ENCODE results near the gene LYPD3.

The LYPD3 gene

GRCh38 chr19:43479961-43480561 is 14.7 kb upstream of the LYPD3 start:
- no peak for DNase-seq (ENCODE audit: low read depth, low spot score)
- in situ Hi-C loops (cut with HindIII; ENCODE audit: low sequenced_read_pairs): no loop called here
- H3K4me3 ChIP-seq (ENCODE audit: low read depth, low read length): no peak overlapping the region
- no peak for TF ChIP-seq CTCF (IDR thresholded peaks at IDR 0.05; ENCODE audit: low read depth, low read length)

- DNase-seq (ENCODE audit: low read depth, low spot score): no peak
- in situ Hi-C loops (cut with HindIII; ENCODE audit: low sequenced_read_pairs): no loop called here
- H3K4me3 ChIP-seq (ENCODE audit: low read depth, low read length): no peak overlapping the region
- TF ChIP-seq CTCF (IDR thresholded peaks at IDR 0.05; ENCODE audit: low read depth, low read length): no peak
Observed at GRCh38 chr19:43479226-43479625, 13.8 kb upstream of the LYPD3 start.

GRCh38 chr19:43478323-43478722 is 12.9 kb upstream of the LYPD3 start:
- DNase-seq (ENCODE audit: low read depth, low spot score): no peak
- no peak overlapping the region for H3K4me3 ChIP-seq (ENCODE audit: low read depth, low read length)
- no peak for TF ChIP-seq CTCF (IDR thresholded peaks at IDR 0.05; ENCODE audit: low read depth, low read length)
- in situ Hi-C loops (cut with HindIII; ENCODE audit: low sequenced_read_pairs): no loop called here

- no peak overlapping the region for H3K4me3 ChIP-seq (ENCODE audit: low read depth, low read length)
- DNase-seq (ENCODE audit: low read depth, low spot score): peak; percentile 69
- in situ Hi-C loops (cut with HindIII; ENCODE audit: low sequenced_read_pairs): no loop called here
- TF ChIP-seq CTCF (IDR thresholded peaks at IDR 0.05; ENCODE audit: low read depth, low read length): no peak
Observed at GRCh38 chr19:43476606-43477005, 11.2 kb upstream of the LYPD3 start.

GRCh38 chr19:43474986-43475705 is 9.7 kb upstream of the LYPD3 start:
- TF ChIP-seq CTCF (IDR thresholded peaks at IDR 0.05; ENCODE audit: low read depth, low read length): no peak
- peak overlapping the region; percentile 28 for H3K4me3 ChIP-seq (ENCODE audit: low read depth, low read length)
- DNase-seq (ENCODE audit: low read depth, low spot score): peak; percentile 95
- in situ Hi-C loops (cut with HindIII; ENCODE audit: low sequenced_read_pairs): no loop called here

GRCh38 chr19:43474487-43474886 is 9.1 kb upstream of the LYPD3 start:
- DNase-seq (ENCODE audit: low read depth, low spot score): no peak
- no peak for TF ChIP-seq CTCF (IDR thresholded peaks at IDR 0.05; ENCODE audit: low read depth, low read length)
- in situ Hi-C loops (cut with HindIII; ENCODE audit: low sequenced_read_pairs): no loop called here
- no peak overlapping the region for H3K4me3 ChIP-seq (ENCODE audit: low read depth, low read length)

All from astrocyte of the spinal cord (primary cell).